SK-N-SH (cell line): ENCODE measurements around the gene BOLL.
"Not testable (repeated sequence)": the region's sequence is repeated elsewhere in the genome, so short reads cannot be mapped to it uniquely, and the experiment has no call there.

Experiments used
- EP300 ChIP-seq, 2 experiments: IDR thresholded peaks; 2 replicates each; pipeline versions ENCODE4 v1.4.0 to v1.6.1; 2012; ENCODE audit warnings: borderline replicate concordance in 1 of 2, low read depth in 1 of 2, low read length in 1 of 2
- FOXM1 ChIP-seq: IDR thresholded peaks from 2 replicates; pipeline ENCODE4 v1.4.0; 2012; ENCODE audit warnings: low read depth, mild to moderate bottlenecking
- POLR2AphosphoS5 ChIP-seq: IDR thresholded peaks from 2 replicates; pipeline ENCODE4 v1.6.1; 2012; ENCODE audit warnings: low read depth, low read length
- RAD21 ChIP-seq: IDR thresholded peaks from 2 replicates; pipeline ENCODE4 v1.6.1; 2012; ENCODE audit warnings: mild to moderate bottlenecking, low read length
- RFX5 ChIP-seq: IDR thresholded peaks from 2 replicates; pipeline ENCODE4 v1.6.1; 2012; ENCODE audit warnings: mild to moderate bottlenecking, improper control_type of control experiment, low read length
- YY1 ChIP-seq: IDR thresholded peaks from 2 replicates; pipeline ENCODE4 v1.4.0; 2012; ENCODE audit warnings: low read depth, mild to moderate bottlenecking
- TF ChIP-seq, protein P1 (sequence below): fragments of 200-600 bp; sonication (generic); IDR thresholded peaks from 2 replicates; pipeline ENCODE4 v1.6.1; 2017; ENCODE audit warnings: antibody characterized with exemption, mild to moderate bottlenecking, moderate library complexity
- TF ChIP-seq, protein P2 (sequence below): IDR thresholded peaks from 2 replicates; pipeline ENCODE4 v1.4.0; 2012; ENCODE audit warnings: low read depth

DNA sequence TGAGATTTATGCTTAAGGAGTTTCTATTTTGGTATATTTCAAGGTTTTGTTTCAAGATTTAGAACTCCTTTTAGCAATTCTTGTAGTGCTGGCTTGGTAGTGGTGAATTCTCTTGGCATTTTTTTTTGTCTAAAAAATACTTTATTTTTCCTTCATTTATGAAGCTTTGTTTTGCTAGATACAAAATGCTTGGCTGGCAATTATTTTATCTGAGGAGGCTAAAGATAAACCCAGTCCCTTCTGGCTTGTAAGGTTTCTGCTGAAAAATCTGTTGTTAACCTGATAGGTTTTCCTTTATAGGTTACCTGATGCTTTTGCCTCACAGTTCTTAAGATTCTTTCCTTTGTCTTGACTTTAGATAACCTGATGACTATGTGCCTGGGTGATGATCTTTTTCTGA, 85.4 kb downstream of the BOLL start:
- not testable (repeated sequence) for TF ChIP-seq POLR2AphosphoS5; FOXM1; RAD21; YY1; EP300 (IDR thresholded peaks at IDR 0.05; ENCODE audit: borderline replicate concordance in 1 of 2, low read depth in 1 of 2, low read length in 1 of 2); RFX5
- TF ChIP-seq, protein P1, sequence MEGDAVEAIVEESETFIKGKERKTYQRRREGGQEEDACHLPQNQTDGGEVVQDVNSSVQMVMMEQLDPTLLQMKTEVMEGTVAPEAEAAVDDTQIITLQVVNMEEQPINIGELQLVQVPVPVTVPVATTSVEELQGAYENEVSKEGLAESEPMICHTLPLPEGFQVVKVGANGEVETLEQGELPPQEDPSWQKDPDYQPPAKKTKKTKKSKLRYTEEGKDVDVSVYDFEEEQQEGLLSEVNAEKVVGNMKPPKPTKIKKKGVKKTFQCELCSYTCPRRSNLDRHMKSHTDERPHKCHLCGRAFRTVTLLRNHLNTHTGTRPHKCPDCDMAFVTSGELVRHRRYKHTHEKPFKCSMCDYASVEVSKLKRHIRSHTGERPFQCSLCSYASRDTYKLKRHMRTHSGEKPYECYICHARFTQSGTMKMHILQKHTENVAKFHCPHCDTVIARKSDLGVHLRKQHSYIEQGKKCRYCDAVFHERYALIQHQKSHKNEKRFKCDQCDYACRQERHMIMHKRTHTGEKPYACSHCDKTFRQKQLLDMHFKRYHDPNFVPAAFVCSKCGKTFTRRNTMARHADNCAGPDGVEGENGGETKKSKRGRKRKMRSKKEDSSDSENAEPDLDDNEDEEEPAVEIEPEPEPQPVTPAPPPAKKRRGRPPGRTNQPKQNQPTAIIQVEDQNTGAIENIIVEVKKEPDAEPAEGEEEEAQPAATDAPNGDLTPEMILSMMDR: not testable (repeated sequence)
- TF ChIP-seq, protein P2, sequence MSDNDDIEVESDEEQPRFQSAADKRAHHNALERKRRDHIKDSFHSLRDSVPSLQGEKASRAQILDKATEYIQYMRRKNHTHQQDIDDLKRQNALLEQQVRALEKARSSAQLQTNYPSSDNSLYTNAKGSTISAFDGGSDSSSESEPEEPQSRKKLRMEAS: not testable (repeated sequence)
